MCF 10A (cell line): ENCODE measurements around the gene KAT2B. TPM values are rescaled to one million over a fixed set of nuclear protein-coding genes. Genes with fewer than 3 reads are reported as not detected.

ENCODE experiments used
- BruUV-seq: library from RNA; stranded (reverse); fragments of 400-500 nt; replicated peaks from 2 replicates; lab custom pipeline; 2021; lab: Mats Ljungman, UMichigan
- CTCF ChIA-PET: fragments of 300-600 bp; sonication (Branson Sonifier 250); formaldehyde crosslinking; extraction: SDS; loops from one replicate; lab custom pipeline; 2021; ENCODE audit warnings: antibody characterized with exemption, inconsistent platforms; lab: Yijun Ruan, JAX
- POLR2A ChIA-PET: fragments of 300-600, 350-650 bp; sonication (Branson Sonifier 250); formaldehyde crosslinking; extraction: SDS; loops from one replicate; lab custom pipeline; 2020; ENCODE audit warnings: antibody characterized with exemption, inconsistent platforms; lab: Yijun Ruan, JAX
- DNase-seq: peaks from one replicate; pipeline ENCODE4 v3.0.0-alpha.2; 2018; ENCODE audit not compliant: unreplicated experiment
- H3K27ac Mint-ChIP-seq: one replicate; pipeline ENCODE4 v1.8.0; 2022; ENCODE audit warnings: mild to moderate bottlenecking, low read depth, mixed read lengths; ENCODE audit not compliant: unreplicated experiment
- H3K27me3 Mint-ChIP-seq: one replicate; pipeline ENCODE4 v1.8.0; 2022; ENCODE audit warnings: mixed read lengths; ENCODE audit not compliant: insufficient read depth, unreplicated experiment
- H3K36me3 Mint-ChIP-seq: one replicate; pipeline ENCODE4 v1.8.0; 2022; ENCODE audit warnings: mild to moderate bottlenecking, moderate library complexity, mixed read lengths; ENCODE audit not compliant: insufficient read depth, unreplicated experiment
- H3K4me1 Mint-ChIP-seq: one replicate; pipeline ENCODE4 v1.8.0; 2022; ENCODE audit warnings: mixed read lengths; ENCODE audit not compliant: insufficient read depth, unreplicated experiment
- H3K4me3 Mint-ChIP-seq: one replicate; pipeline ENCODE4 v1.8.0; 2022; ENCODE audit warnings: mild to moderate bottlenecking, moderate library complexity, mixed read lengths; ENCODE audit not compliant: unreplicated experiment
- H3K9me3 Mint-ChIP-seq: one replicate; pipeline ENCODE4 v1.8.0; 2022; ENCODE audit warnings: mixed read lengths; ENCODE audit not compliant: unreplicated experiment
- intact Hi-C: fragments of 100-400 bp; cut with micrococcal nuclease; formaldehyde crosslinking; loops from 2 replicates; pipeline ENCODE4 v1.14.1; 2022
- total RNA-seq: library from RNA; stranded (reverse); gene quantifications from 2 replicates; pipeline ENCODE4 v1.2.3, GENCODE V29; 2022
- TF ChIP-seq, protein P1 (sequence below): fragments of 200-600 bp; IDR thresholded peaks from one replicate; pipeline ENCODE4 v1.8.0; 2022; ENCODE audit warnings: antibody characterized with exemption, mild to moderate bottlenecking; ENCODE audit not compliant: unreplicated experiment

Gene KAT2B
- total RNA-seq, 1 experiment from 2014 or later, result 9.4 TPM

DNA sequence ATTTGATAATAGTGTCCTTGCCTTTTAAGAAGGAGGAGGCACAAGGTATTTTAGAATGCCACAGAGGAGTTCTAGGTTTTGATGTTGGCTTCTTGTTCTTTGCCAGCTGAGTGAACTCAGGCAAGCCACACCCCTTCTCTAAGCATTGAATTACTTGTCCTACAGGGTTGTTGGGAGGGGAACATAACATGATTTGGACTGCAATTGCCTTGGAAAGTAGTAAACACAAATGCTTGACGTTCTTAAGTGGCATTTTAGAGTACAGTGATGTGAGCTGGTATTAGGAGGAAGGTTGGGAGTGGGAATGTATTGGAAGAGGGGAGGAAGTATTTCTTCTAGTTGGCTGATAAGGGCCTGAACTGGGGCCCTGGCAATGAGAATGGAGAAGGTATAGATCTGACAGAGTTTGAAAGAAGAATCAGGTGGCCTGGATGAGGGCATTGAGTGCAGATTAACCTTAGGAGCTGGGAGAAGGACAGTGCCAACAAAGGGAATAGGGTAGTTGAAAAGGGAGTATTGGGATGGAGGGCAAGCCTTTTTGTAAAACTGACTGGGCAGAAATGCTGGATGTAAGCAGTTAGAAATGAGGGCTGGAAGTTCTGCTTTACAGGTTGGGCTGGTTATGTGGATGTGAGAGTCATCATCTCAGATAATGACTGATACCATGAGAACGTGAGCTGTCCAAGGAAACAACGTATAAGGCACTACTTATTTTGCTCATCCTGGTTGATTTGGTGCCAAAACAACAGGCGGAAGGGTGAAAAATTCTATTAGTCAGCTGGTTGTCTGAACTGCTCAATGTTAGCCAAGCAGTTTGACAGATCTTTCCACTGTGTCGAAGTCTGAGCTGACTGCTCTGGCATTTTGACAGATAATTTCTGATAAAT lies 16.7 kb downstream of the KAT2B start:
- H3K9me3 Mint-ChIP-seq, result no peaks in the 10 kb centered on the region
- H3K36me3 Mint-ChIP-seq, result no peaks in the 10 kb centered on the region
- intact Hi-C loops, result no loop called here
- BruUV-seq, result no TSS peak
- ChIA-PET POLR2A (interaction anchor here (0.5 to 5.4 kb wide), 10 partner anchors 14 to 155 kb away, joined by 3 to 88 read pairs (median 4); partner anchors contain the start of genes KAT2B and SGO1), CTCF (interaction anchor here (0.8 kb wide), 1 partner anchor 90 kb away, joined by 4 read pairs; no protein-coding TSS in a partner anchor)
- no peaks in the 10 kb centered on the region for H3K27me3 Mint-ChIP-seq
- H3K4me1 Mint-ChIP-seq, result peaks cover 9% of the 10 kb centered on the region
- no peak overlapping the region for H3K4me3 Mint-ChIP-seq
- TF ChIP-seq, protein P1, sequence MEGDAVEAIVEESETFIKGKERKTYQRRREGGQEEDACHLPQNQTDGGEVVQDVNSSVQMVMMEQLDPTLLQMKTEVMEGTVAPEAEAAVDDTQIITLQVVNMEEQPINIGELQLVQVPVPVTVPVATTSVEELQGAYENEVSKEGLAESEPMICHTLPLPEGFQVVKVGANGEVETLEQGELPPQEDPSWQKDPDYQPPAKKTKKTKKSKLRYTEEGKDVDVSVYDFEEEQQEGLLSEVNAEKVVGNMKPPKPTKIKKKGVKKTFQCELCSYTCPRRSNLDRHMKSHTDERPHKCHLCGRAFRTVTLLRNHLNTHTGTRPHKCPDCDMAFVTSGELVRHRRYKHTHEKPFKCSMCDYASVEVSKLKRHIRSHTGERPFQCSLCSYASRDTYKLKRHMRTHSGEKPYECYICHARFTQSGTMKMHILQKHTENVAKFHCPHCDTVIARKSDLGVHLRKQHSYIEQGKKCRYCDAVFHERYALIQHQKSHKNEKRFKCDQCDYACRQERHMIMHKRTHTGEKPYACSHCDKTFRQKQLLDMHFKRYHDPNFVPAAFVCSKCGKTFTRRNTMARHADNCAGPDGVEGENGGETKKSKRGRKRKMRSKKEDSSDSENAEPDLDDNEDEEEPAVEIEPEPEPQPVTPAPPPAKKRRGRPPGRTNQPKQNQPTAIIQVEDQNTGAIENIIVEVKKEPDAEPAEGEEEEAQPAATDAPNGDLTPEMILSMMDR, result no peak
- no peak overlapping the region for H3K27ac Mint-ChIP-seq
- peak; percentile 88 for DNase-seq

DNA sequence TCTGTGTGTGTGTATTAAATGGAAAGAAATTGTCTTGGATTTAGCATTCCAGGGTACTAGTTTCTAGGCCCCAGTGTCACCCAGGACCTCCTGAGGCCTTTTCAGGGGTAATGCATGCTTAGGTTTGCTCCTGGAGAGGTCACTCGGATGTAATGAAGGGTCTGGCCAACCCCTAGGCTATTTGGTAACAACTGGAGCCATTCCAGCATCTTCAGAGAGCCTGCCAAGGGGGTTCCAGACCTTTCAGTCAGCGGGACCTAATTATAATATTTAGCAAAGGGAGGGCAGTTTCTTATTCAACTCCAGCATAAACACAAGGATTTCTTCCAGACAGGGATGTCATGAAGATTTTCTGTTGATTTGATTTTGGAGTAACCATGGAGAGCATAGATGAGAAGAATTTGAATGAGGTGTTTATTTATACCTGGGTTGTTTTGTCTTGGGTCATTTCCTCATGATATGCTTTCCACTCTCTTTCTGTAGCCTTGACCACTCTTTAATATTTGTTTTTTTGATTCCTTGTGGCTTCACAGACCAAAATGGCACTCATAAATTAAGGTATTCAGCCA lies 17.4 kb downstream of the KAT2B start:
- H3K36me3 Mint-ChIP-seq, result no peaks in the 10 kb centered on the region
- ChIA-PET CTCF (interaction anchor here (0.7 kb wide), 1 partner anchor 125 kb away, joined by 4 read pairs; no protein-coding TSS in a partner anchor), POLR2A (interaction anchor here (0.5 to 5.4 kb wide), 9 partner anchors 15 to 156 kb away, joined by 3 to 88 read pairs (median 5); partner anchors contain the start of genes KAT2B and SGO1)
- no peak overlapping the region for H3K4me3 Mint-ChIP-seq
- no peaks in the 10 kb centered on the region for H3K27me3 Mint-ChIP-seq
- no peak overlapping the region for H3K27ac Mint-ChIP-seq
- peaks cover 9% of the 10 kb centered on the region for H3K4me1 Mint-ChIP-seq
- intact Hi-C loops, result no loop called here
- no peaks in the 10 kb centered on the region for H3K9me3 Mint-ChIP-seq
- BruUV-seq, result no TSS peak
- TF ChIP-seq, protein P1, result no peak
- no peak for DNase-seq

DNA sequence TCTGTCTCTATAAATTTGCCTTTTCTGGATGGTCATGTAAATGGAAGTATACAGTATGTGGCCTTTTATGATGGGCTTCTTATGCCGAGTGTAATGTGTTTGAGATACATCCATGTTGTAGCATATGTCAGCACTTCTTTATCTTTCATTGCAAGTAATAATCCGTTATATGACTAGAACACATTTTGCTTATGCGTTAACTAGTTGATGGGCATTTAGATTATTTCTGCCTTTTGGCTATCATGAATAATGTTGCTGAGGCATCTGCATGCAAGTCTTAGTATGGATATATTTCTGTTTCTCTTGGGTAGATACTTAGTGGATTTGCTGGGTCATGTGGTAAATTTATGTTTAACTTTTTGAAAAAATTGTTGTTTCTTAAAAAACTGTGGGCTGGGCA lies 19.7 kb downstream of the KAT2B start:
- Mint-ChIP-seq H3K27ac (no peak overlapping the region), H3K4me3 (no peak overlapping the region), H3K27me3 (no peaks in the 10 kb centered on the region), H3K9me3 (no peaks in the 10 kb centered on the region), H3K4me1 (peaks cover 17% of the 10 kb centered on the region), H3K36me3 (no peaks in the 10 kb centered on the region)
- no TSS peak for BruUV-seq
- TF ChIP-seq, protein P1, result no peak
- intact Hi-C loops, result no loop called here
- ChIA-PET CTCF (no interaction called here), POLR2A (interaction anchor here (1.0 to 1.5 kb wide), 5 partner anchors 14 to 113 kb away, joined by 3 to 4 read pairs (median 3); partner anchors contain the start of gene RAB5A)
- DNase-seq, result no peak
